ENCODE measurements around the gene ZNF416.

The ZNF416 gene

DNA sequence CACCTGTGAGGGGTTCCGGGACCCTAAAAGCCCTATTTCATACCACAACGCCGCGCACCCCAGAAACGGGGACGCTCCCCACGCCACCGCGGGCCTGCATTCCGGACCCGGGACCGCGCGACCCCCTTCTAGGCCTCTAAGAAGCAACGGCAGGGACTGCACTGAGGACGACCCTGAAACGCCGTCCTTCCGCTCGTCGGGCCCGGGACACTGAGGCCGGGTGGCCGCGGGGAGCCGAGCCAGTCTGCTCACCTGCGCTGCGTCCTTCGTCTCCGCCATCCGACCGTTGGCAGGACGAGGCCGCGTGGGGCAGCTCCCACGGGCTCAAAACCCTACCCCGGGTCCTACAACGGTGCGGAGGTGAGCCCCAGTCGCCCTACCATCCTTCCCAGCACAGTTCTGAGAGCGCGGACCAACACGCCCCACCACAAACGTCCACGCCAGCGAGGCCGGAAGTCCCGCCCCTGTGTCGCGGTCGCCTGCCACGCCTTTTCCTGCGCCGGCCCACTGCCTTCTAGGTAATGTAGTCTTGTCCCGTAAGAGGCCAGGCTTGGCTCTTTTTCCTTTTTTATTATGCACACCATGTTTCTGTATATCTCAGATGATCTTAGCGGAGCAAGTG, 19.2 kb downstream of the ZNF416 start, which contains the start of gene ZNF550:
Gene ZNF550 (minus strand): TSS at position 460 of the 622 bp plus-strand sequence. CDS start 181 bp downstream, at position 279.
- peak; percentile 65 to 76 for DNase-seq (ENCODE audit: low read depth in 2 of 2, low spot score in 1 of 2)

DNA sequence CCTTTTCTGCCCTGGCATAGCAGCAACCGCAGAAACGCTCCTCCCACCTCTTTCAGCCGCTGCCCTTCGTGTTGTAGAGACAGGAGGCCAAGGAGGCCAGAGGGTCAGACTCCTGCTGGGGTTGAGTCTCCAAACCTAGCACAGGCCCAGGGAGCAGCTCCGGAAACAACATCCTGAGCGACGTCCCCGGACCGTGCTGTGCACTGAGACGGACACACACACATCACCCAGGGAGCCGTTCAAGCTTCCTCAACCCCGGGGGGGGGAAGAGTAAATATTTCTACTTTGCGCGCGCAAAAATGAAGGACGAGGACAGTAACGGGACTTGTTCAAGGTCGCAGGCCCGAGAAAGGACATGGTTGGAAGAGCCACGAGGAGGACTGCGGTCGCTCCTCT, 19.7 kb downstream of the ZNF416 start:
- DNase-seq (ENCODE audit: low read depth in 2 of 2, low spot score in 1 of 2), result no peak

GRCh38 chr19:57558525-57558924, 20.2 kb downstream of the ZNF416 start:
- DNase-seq (ENCODE audit: low read depth in 2 of 2, low spot score in 1 of 2), result no peak

- no peak for DNase-seq (ENCODE audit: low read depth in 2 of 2, low spot score in 1 of 2)
These were observed 21.1 kb downstream of the ZNF416 start for GRCh38 chr19:57557659-57558058.

- no peak for DNase-seq (ENCODE audit: low read depth in 2 of 2, low spot score in 1 of 2)
These were observed 26.3 kb downstream of the ZNF416 start for GRCh38 chr19:57552432-57552831.

DNA sequence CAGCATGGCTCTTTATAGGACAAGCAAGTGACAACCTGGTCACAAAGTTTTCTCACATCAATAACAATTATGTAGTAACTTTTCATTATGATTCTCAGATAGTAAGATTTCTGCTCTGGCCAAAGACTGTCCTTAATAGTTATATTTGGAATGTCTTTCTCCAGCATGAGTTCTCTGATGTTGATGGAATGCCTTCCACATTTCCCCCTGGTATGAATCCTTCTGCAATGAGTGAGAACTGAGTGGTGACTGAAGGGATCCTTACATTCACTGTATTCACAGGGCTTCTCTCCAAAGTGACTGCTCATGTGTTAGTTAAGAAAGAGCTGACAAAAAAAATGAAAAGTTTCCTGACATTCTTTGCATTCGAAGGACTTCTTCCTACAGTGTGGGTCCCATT, 32.2 kb downstream of the ZNF416 start:
- DNase-seq (ENCODE audit: low read depth in 2 of 2, low spot score in 1 of 2), result no peak

DNA sequence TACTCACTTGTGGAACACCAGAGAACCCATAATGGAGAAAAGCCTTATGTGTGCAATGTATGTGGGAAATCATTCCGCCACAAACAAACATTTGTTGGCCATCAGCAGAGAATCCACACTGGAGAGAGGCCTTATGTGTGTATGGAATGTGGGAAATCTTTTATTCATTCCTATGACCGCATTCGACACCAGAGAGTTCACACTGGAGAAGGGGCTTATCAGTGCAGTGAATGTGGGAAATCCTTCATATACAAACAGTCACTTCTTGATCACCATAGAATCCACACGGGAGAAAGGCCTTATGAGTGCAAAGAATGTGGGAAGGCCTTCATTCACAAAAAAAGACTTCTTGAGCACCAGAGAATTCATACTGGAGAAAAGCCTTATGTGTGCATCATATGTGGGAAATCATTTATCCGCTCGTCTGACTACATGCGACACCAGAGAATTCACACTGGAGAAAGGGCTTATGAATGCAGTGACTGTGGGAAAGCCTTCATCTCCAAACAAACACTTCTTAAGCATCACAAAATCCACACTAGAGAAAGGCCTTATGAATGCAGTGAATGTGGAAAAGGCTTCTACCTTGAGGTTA, 40.7 kb downstream of the ZNF416 start:
- DNase-seq (ENCODE audit: low read depth in 2 of 2, low spot score in 1 of 2), result no peak

DNA sequence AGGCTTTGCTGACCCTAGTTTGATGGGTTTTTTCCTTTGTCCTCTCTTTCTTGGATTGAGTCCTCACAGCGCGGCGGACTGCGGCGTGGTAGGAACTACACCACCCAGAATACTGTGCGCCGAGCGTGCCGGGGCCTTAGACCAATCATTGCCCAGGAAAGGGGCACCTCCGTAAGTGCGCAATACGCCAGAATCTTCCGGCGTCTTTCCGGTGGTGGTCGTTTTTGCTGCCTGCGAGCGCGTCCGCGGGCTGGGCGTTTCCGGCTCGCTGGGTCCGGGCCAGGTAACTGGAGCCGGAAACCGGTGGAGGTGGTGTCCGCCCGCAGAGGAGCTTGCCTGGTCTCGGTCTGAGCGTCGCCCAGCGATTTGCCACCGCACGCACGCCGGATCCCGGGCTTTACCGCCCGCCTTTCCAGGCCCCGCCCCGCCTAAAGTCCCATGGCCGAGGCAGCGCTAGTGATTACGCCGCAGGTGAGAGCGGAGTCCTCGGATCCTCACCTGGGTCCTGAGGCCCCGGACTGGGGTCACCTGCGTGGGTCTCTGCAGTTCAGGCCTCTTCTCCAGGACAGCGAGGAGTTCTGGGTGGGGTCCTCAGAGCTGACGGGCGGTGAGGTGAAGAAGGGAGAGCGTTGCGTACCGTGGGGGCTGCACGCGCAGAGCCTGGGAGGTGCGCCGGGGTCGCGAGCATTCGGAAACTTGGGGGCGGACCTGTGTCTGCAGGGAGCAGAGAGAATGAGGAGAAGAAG, 51.4 kb downstream of the ZNF416 start, which contains the start of gene ZNF549:
Gene ZNF549 (plus strand): TSS at position 221 of the 746 bp plus-strand sequence. CDS start 218 bp downstream, at position 439.
- peak; percentile 73 to 79 for DNase-seq (ENCODE audit: low read depth in 2 of 2, low spot score in 1 of 2)
